Measurements from ENCODE around the gene ZNF780B.

ZNF780B gene

GRCh38 chr19:39996218-39996810 lies 59.7 kb downstream of the ZNF780B start:
- no peaks in the 10 kb centered on the region for H3K36me3 ChIP-seq (ENCODE audit: control insufficient read depth, insufficient read depth, low read length)
- no peaks in the 10 kb centered on the region for H3K4me1 ChIP-seq (ENCODE audit: control insufficient read depth, insufficient read depth, low read length)
- peak overlapping the region; percentile 95 for H3K4me3 ChIP-seq (ENCODE audit: low read depth, low read length)
- H3K9ac ChIP-seq (ENCODE audit: low read depth, low read length) = peak overlapping the region; percentile 70
- H3K27me3 ChIP-seq (ENCODE audit: control insufficient read depth, insufficient read depth, low read length) = no peaks in the 10 kb centered on the region
- peaks cover 6% of the 10 kb centered on the region for H3K9me3 ChIP-seq (ENCODE audit: control insufficient read depth, insufficient read depth, low read length)

DNA sequence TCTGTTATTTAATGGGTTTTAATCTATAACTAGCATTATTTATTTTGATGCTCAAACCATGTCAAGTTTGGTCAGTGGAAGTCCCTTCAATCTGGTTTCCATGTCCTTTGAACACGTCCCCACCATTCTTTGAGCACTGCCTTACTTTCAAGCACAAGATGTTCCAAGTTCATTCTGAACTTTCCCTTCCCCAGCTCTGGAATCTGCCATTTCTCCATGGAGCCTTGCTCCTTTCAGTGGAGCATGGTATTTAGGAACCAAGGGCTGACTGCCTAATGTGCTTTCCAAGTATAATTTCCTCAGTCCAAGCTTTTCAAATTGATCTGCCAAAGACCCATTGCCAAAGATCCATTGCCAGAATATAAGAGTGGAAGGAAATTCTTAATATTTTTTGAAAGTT lies 60.2 kb downstream of the ZNF780B start:
- peaks cover 6% of the 10 kb centered on the region for H3K9me3 ChIP-seq (ENCODE audit: control insufficient read depth, insufficient read depth, low read length)
- no peaks in the 10 kb centered on the region for H3K36me3 ChIP-seq (ENCODE audit: control insufficient read depth, insufficient read depth, low read length)
- peak overlapping the region; percentile 95 for H3K4me3 ChIP-seq (ENCODE audit: low read depth, low read length)
- H3K27me3 ChIP-seq (ENCODE audit: control insufficient read depth, insufficient read depth, low read length) = no peaks in the 10 kb centered on the region
- no peak overlapping the region for H3K9ac ChIP-seq (ENCODE audit: low read depth, low read length)
- no peaks in the 10 kb centered on the region for H3K4me1 ChIP-seq (ENCODE audit: control insufficient read depth, insufficient read depth, low read length)

- Histone ChIP-seq H3K36me3 (ENCODE audit: control insufficient read depth, insufficient read depth, low read length) (no peaks in the 10 kb centered on the region), H3K9ac (ENCODE audit: low read depth, low read length) (no peak overlapping the region), H3K27me3 (ENCODE audit: control insufficient read depth, insufficient read depth, low read length) (no peaks in the 10 kb centered on the region), H3K4me1 (ENCODE audit: control insufficient read depth, insufficient read depth, low read length) (no peaks in the 10 kb centered on the region), H3K9me3 (ENCODE audit: control insufficient read depth, insufficient read depth, low read length) (peaks cover 6% of the 10 kb centered on the region), H3K4me3 (ENCODE audit: low read depth, low read length) (no peak overlapping the region)
Observed at GRCh38 chr19:39994361-39994760, 61.7 kb downstream of the ZNF780B start.

- Histone ChIP-seq H3K9me3 (ENCODE audit: control insufficient read depth, insufficient read depth, low read length) (peaks cover 6% of the 10 kb centered on the region), H3K36me3 (ENCODE audit: control insufficient read depth, insufficient read depth, low read length) (no peaks in the 10 kb centered on the region), H3K9ac (ENCODE audit: low read depth, low read length) (no peak overlapping the region), H3K27me3 (ENCODE audit: control insufficient read depth, insufficient read depth, low read length) (no peaks in the 10 kb centered on the region), H3K4me3 (ENCODE audit: low read depth, low read length) (no peak overlapping the region), H3K4me1 (ENCODE audit: control insufficient read depth, insufficient read depth, low read length) (no peaks in the 10 kb centered on the region)
Observed at GRCh38 chr19:39993605-39994004, 62.4 kb downstream of the ZNF780B start.

DNA sequence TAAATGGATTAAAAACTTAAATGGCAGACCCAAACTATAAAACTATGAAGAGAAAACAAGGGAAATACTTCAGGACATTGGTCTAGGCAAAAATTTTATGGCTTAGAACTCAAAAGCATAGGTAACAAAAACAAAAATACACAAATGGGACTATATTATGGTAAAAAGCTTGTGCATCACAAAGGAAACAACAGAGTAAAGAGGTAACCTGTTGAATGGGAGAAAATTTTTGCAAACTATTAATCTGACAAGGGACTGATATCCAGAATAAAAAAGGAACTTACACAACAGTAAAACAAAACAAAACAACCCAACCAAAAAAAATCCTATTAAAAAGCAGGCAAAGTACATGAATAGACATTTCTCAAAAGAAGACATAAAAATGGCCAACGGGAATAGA lies 68.4 kb downstream of the ZNF780B start:
- Histone ChIP-seq H3K4me1 (ENCODE audit: control insufficient read depth, insufficient read depth, low read length) (no peaks in the 10 kb centered on the region), H3K9me3 (ENCODE audit: control insufficient read depth, insufficient read depth, low read length) (peaks cover 2% of the 10 kb centered on the region)

DNA sequence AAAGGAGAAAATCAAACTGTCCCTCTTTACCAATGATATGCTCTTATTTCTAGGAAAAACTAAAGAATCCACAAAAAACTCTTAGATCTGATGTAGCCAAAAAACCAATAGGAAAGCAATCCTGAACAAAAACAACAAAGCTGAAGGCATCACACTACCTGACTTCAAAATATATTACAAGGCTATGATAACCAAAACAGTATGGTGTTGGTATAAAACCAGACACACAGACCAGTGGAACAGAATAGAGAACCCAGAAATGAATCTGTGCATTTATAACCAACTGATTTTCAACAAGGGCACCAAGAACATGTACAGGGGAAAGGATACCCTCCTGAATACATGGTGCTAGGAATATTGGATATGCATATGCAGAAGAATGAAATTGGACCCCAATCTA lies 68.9 kb downstream of the ZNF780B start:
- Histone ChIP-seq H3K27me3 (ENCODE audit: control insufficient read depth, insufficient read depth, low read length) (no peaks in the 10 kb centered on the region), H3K4me3 (ENCODE audit: low read depth, low read length) (no peak overlapping the region), H3K9ac (ENCODE audit: low read depth, low read length) (no peak overlapping the region), H3K9me3 (ENCODE audit: control insufficient read depth, insufficient read depth, low read length) (peaks cover 2% of the 10 kb centered on the region), H3K4me1 (ENCODE audit: control insufficient read depth, insufficient read depth, low read length) (no peaks in the 10 kb centered on the region), H3K36me3 (ENCODE audit: control insufficient read depth, insufficient read depth, low read length) (no peaks in the 10 kb centered on the region)

More for the DNA sequence above, 68.4 kb downstream of the ZNF780B start:
- Histone ChIP-seq H3K4me3 (ENCODE audit: low read depth, low read length) (no peak overlapping the region), H3K9ac (ENCODE audit: low read depth, low read length) (no peak overlapping the region), H3K27me3 (ENCODE audit: control insufficient read depth, insufficient read depth, low read length) (no peaks in the 10 kb centered on the region), H3K36me3 (ENCODE audit: control insufficient read depth, insufficient read depth, low read length) (no peaks in the 10 kb centered on the region)

GRCh38 chr19:39986643-39987042 lies 69.4 kb downstream of the ZNF780B start:
- peaks cover 2% of the 10 kb centered on the region for H3K9me3 ChIP-seq (ENCODE audit: control insufficient read depth, insufficient read depth, low read length)
- H3K4me3 ChIP-seq (ENCODE audit: low read depth, low read length) = no peak overlapping the region
- no peak overlapping the region for H3K9ac ChIP-seq (ENCODE audit: low read depth, low read length)
- H3K27me3 ChIP-seq (ENCODE audit: control insufficient read depth, insufficient read depth, low read length) = no peaks in the 10 kb centered on the region
- no peaks in the 10 kb centered on the region for H3K36me3 ChIP-seq (ENCODE audit: control insufficient read depth, insufficient read depth, low read length)
- H3K4me1 ChIP-seq (ENCODE audit: control insufficient read depth, insufficient read depth, low read length) = no peaks in the 10 kb centered on the region

GRCh38 chr19:39983695-39984300 lies 72.2 kb downstream of the ZNF780B start:
- Histone ChIP-seq H3K27me3 (ENCODE audit: control insufficient read depth, insufficient read depth, low read length) (no peaks in the 10 kb centered on the region), H3K9ac (ENCODE audit: low read depth, low read length) (no peak overlapping the region), H3K4me3 (ENCODE audit: low read depth, low read length) (no peak overlapping the region), H3K4me1 (ENCODE audit: control insufficient read depth, insufficient read depth, low read length) (no peaks in the 10 kb centered on the region), H3K36me3 (ENCODE audit: control insufficient read depth, insufficient read depth, low read length) (peaks cover 24% of the 10 kb centered on the region), H3K9me3 (ENCODE audit: control insufficient read depth, insufficient read depth, low read length) (peaks cover 2% of the 10 kb centered on the region)

DNA sequence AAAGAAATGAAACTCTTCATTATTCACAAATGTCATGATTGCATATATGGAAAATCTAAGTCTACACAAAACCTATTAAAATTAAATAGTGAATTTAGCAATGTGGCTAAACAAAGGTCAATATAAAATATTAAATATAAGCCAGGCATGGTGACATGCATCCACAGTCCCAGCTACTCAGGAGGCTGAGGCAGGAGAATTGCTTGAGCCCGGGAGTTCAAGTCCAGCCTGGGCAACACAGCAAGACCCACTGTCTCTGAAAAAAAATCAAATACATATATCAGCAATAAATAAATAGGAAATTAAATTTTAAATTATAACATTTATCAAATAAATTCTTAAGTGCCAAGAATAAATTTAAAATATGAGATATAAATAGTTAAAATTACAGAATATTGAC lies 73.1 kb downstream of the ZNF780B start:
- peaks cover 2% of the 10 kb centered on the region for H3K9me3 ChIP-seq (ENCODE audit: control insufficient read depth, insufficient read depth, low read length)
- no peaks in the 10 kb centered on the region for H3K27me3 ChIP-seq (ENCODE audit: control insufficient read depth, insufficient read depth, low read length)
- H3K4me3 ChIP-seq (ENCODE audit: low read depth, low read length) = no peak overlapping the region
- H3K36me3 ChIP-seq (ENCODE audit: control insufficient read depth, insufficient read depth, low read length) = peaks cover 26% of the 10 kb centered on the region
- no peak overlapping the region for H3K9ac ChIP-seq (ENCODE audit: low read depth, low read length)
- no peaks in the 10 kb centered on the region for H3K4me1 ChIP-seq (ENCODE audit: control insufficient read depth, insufficient read depth, low read length)
